ENCODE data around the gene ANK3. TPM values are rescaled to one million over a fixed set of nuclear protein-coding genes. Genes with fewer than 3 reads are reported as not detected.

The ANK3 gene
- total and polyA plus RNA-seq, 2 experiments from 2014 or later: 44.9 to 95.8 TPM

- no peak for TF ChIP-seq CTCF (IDR thresholded peaks at IDR 0.05; ENCODE audit: low read depth, low read length)
- Histone ChIP-seq H3K27ac (no peak overlapping the region), H3K27me3 (no peaks in the 10 kb centered on the region), H3K36me3 (no peaks in the 10 kb centered on the region), H3K4me1 (ENCODE audit: low read depth) (peaks cover 36% of the 10 kb centered on the region), H3K4me3 (no peak overlapping the region), H3K9me3 (ENCODE audit: low read depth) (no peaks in the 10 kb centered on the region)
- DNase-seq (ENCODE audit: low read depth in 1 of 2, low spot score in 1 of 2): peak in 1 of 2 donors; percentile 47
Observed at GRCh38 chr10:60425392-60426110, 35.9 kb upstream of the ANK3 start.

DNA sequence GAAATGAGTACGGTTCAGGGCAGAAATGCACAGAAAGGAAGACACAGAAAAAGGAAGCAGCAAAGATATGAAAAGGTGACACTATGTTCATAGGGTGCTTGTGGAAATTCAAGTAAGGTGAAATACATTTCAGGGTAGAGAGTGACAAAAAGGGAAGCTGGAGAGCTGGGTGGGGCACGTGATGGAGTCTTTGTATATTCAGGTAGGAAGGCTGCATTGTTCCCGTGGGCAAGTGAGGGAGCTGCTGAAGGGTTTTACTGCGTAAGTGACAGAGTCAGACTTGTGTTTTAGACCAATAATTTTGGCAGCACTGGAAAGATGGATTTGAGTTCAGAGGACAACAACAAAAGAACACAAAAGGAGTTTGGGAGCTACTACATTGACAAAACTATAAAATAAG lies 35.3 kb upstream of the ANK3 start:
- H3K4me3 ChIP-seq: no peak overlapping the region
- H3K9me3 ChIP-seq (ENCODE audit: low read depth): no peaks in the 10 kb centered on the region
- no peaks in the 10 kb centered on the region for H3K36me3 ChIP-seq
- H3K4me1 ChIP-seq (ENCODE audit: low read depth): peaks cover 36% of the 10 kb centered on the region
- no peak for TF ChIP-seq CTCF (IDR thresholded peaks at IDR 0.05; ENCODE audit: low read depth, low read length)
- H3K27ac ChIP-seq: no peak overlapping the region
- DNase-seq (ENCODE audit: low read depth in 1 of 2, low spot score in 1 of 2): no peak
- H3K27me3 ChIP-seq: no peaks in the 10 kb centered on the region

GRCh38 chr10:60423920-60424319 lies 34.2 kb upstream of the ANK3 start:
- Histone ChIP-seq H3K36me3 (no peaks in the 10 kb centered on the region), H3K4me1 (ENCODE audit: low read depth) (peaks cover 28% of the 10 kb centered on the region), H3K9me3 (ENCODE audit: low read depth) (no peaks in the 10 kb centered on the region), H3K27ac (no peak overlapping the region), H3K27me3 (no peaks in the 10 kb centered on the region), H3K4me3 (no peak overlapping the region)
- no peak for DNase-seq (ENCODE audit: low read depth in 1 of 2, low spot score in 1 of 2)
- no peak for TF ChIP-seq CTCF (IDR thresholded peaks at IDR 0.05; ENCODE audit: low read depth, low read length)

DNA sequence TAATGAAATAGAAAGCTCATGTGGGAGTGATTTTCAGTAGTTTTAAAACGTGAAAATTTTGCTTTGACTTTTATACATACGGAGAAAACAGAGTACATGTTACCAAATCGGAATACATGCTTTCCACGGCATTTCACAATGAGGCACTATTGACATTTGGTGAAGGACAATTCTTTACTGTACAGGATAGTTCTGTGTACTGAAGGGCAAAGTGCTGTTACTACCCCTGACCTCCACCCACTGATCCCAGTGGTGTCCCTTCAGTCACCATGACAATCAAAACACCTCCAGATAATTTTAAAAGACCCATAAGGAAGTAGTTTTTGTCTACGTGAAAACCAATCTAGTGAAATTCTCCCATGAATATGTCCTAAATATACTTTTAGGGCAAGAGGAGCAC lies 33.1 kb upstream of the ANK3 start:
- H3K36me3 ChIP-seq: no peaks in the 10 kb centered on the region
- peaks cover 19% of the 10 kb centered on the region for H3K4me1 ChIP-seq (ENCODE audit: low read depth)
- no peaks in the 10 kb centered on the region for H3K27me3 ChIP-seq
- no peak for TF ChIP-seq CTCF (IDR thresholded peaks at IDR 0.05; ENCODE audit: low read depth, low read length)
- no peaks in the 10 kb centered on the region for H3K9me3 ChIP-seq (ENCODE audit: low read depth)
- DNase-seq (ENCODE audit: low read depth in 1 of 2, low spot score in 1 of 2): no peak
- H3K27ac ChIP-seq: no peak overlapping the region
- no peak overlapping the region for H3K4me3 ChIP-seq

- peak in 1 of 2 donors; percentile 61 for DNase-seq (ENCODE audit: low read depth in 1 of 2, low spot score in 1 of 2)
- H3K4me1 ChIP-seq (ENCODE audit: low read depth): peaks cover 11% of the 10 kb centered on the region
- no peaks in the 10 kb centered on the region for H3K9me3 ChIP-seq (ENCODE audit: low read depth)
- no peak overlapping the region for H3K4me3 ChIP-seq
- H3K27ac ChIP-seq: no peak overlapping the region
- H3K27me3 ChIP-seq: no peaks in the 10 kb centered on the region
- H3K36me3 ChIP-seq: no peaks in the 10 kb centered on the region
- no peak for TF ChIP-seq CTCF (IDR thresholded peaks at IDR 0.05; ENCODE audit: low read depth, low read length)
Observed at GRCh38 chr10:60420991-60421894, 31.6 kb upstream of the ANK3 start.

Data from cardiac muscle cell (in vitro differentiated cells and primary cell).